ENCODE measurements around the gene SEC24D. TPM values are rescaled to one million over a fixed set of nuclear protein-coding genes. Genes with fewer than 3 reads are reported as not detected.

Gene SEC24D
- total and polyA plus RNA-seq, 2 donors (not counting 3 experiments of a cell fraction or from before 2014, with no cell fraction given), result 81.5 to 127 TPM

- H3K4me3 ChIP-seq (replicated peaks in 1 of 3; ENCODE audit: insufficient read depth in 1 of 3, low read depth in 1 of 3, low read length in 3 of 3), result no peak overlapping the region
- no peak overlapping the region for H3K27ac ChIP-seq (ENCODE audit: insufficient read depth, low read depth, low read length)
- no peaks in the 10 kb centered on the region for H4K20me1 ChIP-seq (replicated peaks; ENCODE audit: control insufficient read depth, extremely low read depth, insufficient read depth, low read length)
- no peak overlapping the region for H2AFZ ChIP-seq (ENCODE audit: low read depth, low read length)
- H3K4me1 ChIP-seq (ENCODE audit: control insufficient read depth, extremely low read depth, insufficient read depth, low read length), result no peaks in the 10 kb centered on the region
- TF ChIP-seq POLR2A (IDR thresholded peaks at IDR 0.05; ENCODE audit: low read depth, low read length) (no peak), MYC (IDR thresholded peaks at IDR 0.05; ENCODE audit: low read depth, low read length) (no peak), EZH2 (IDR thresholded peaks at IDR 0.05; ENCODE audit: borderline replicate concordance, low read depth, low read length, severe bottlenecking) (no peak), POLR2AphosphoS5 (IDR thresholded peaks at IDR 0.05; ENCODE audit: insufficient read depth, low read depth, low read length) (no peak), CTCF (IDR thresholded peaks at IDR 0.05; ENCODE audit: extremely low read depth in 1 of 2, insufficient read depth in 1 of 2, low read depth in 1 of 2, low read length in 2 of 2) (no peak), JUN (IDR thresholded peaks at IDR 0.05; ENCODE audit: borderline replicate concordance, insufficient read depth, insufficient read length, low read depth) (no peak), MAX (IDR thresholded peaks at IDR 0.05; ENCODE audit: insufficient read depth, insufficient read length) (no peak), FOS (IDR thresholded peaks at IDR 0.05; ENCODE audit: borderline replicate concordance, insufficient read depth, low read length) (no peak), GATA2 (IDR thresholded peaks at IDR 0.05; ENCODE audit: insufficient read depth, insufficient read length, low read depth, low read length) (no peak)
- H3K27me3 ChIP-seq (ENCODE audit: control insufficient read depth in 2 of 2, insufficient read depth in 2 of 2, low read length in 2 of 2), result no peaks in the 10 kb centered on the region
- H3K36me3 ChIP-seq (ENCODE audit: control insufficient read depth in 2 of 2, extremely low read depth in 1 of 2, insufficient read depth in 2 of 2, low read length in 2 of 2), result peaks cover 27 to 67% of the 10 kb centered on the region in 2 experiments
- no peak overlapping the region for H3K9ac ChIP-seq (replicated peaks; ENCODE audit: extremely low read depth, insufficient read depth, low read length)
- FAIRE-seq (no peak), DNase-seq (ENCODE audit: low read depth, low spot score) (no peak)
- no peak overlapping the region for H3K4me2 ChIP-seq (ENCODE audit: insufficient read depth, low read length)
- CTCF ChIA-PET, result interaction anchor here (1.7 to 2.3 kb wide), 2 partner anchors 12 to 243 kb away, joined by 4 to 11 read pairs; no protein-coding TSS in a partner anchor
- POLR2A ChIA-PET, result no interaction called here
- no peaks in the 10 kb centered on the region for H3K9me1 ChIP-seq (replicated peaks; ENCODE audit: control insufficient read depth, extremely low read depth, insufficient read depth, low read length)
- dilution Hi-C loops (cut with MboI; ENCODE audit: extremely low pct_ligation_motif_present, low sequenced_read_pairs) (no loop called here), intact Hi-C loops (cut with micrococcal nuclease) (no loop called here)
- no TSS peak for BruUV-seq (replicated peaks)
- no peaks in the 10 kb centered on the region for H3K9me3 ChIP-seq (replicated peaks; ENCODE audit: control insufficient read depth, insufficient read depth, low read length)
- no peaks in the 10 kb centered on the region for H3K79me2 ChIP-seq (ENCODE audit: control insufficient read depth, insufficient read depth, low read length)
Measured at GRCh38 chr4:118727360-118727759, 108.6 kb downstream of the SEC24D start.
